Lower lobe of right lung (tissue), 2 donors: ENCODE data around the gene NUP42. TPM values are rescaled to one million over a fixed set of nuclear protein-coding genes. Genes with fewer than 3 reads are reported as not detected.

Experiments used
- ATAC-seq, 2 donors: fragments of 200-7000 bp; cut with Tn5 transposase; one replicate each; pipeline ENCODE4 v1.9.1; 2020 to 2022; ENCODE audit warnings: mild to moderate bottlenecking in 2 of 2, moderate library complexity in 2 of 2
- DNase-seq: peaks from one replicate; pipeline ENCODE4 v3.0.0-alpha.2; 2020
- H3K27ac ChIP-seq: fragments of 200-600 bp; one replicate; pipeline ENCODE4 v1.8.0; 2022
- H3K27me3 ChIP-seq: fragments of 200-600 bp; one replicate; pipeline ENCODE4 v1.8.0; 2022; ENCODE audit warnings: low read depth
- H3K36me3 ChIP-seq: fragments of 200-600 bp; one replicate; pipeline ENCODE4 v1.8.0; 2022; ENCODE audit warnings: mild to moderate bottlenecking
- H3K4me1 ChIP-seq: fragments of 200-600 bp; one replicate; pipeline ENCODE4 v1.8.0; 2022
- H3K4me3 ChIP-seq: fragments of 200-600 bp; one replicate; pipeline ENCODE4 v1.8.0; 2022; ENCODE audit warnings: mild to moderate bottlenecking
- H3K9me3 ChIP-seq: fragments of 200-600 bp; one replicate; pipeline ENCODE4 v1.8.0; 2022
- CTCF ChIP-seq: fragments of 200-600 bp; IDR thresholded peaks from one replicate; pipeline ENCODE4 v1.8.0; 2022; ENCODE audit warnings: antibody characterized with exemption, mild to moderate bottlenecking
- intact Hi-C: fragments of 100-400 bp; cut with DNase I; formaldehyde crosslinking; loops from one replicate; pipeline ENCODE4 v1.11.0; 2022
- total RNA-seq: library from RNA; stranded (reverse); fragmentation: NEBNext Ultra II Directional; extraction: Animal tissue kit (Norgen Biotek cat#: 25700); gene quantifications from one replicate; pipeline ENCODE4 v1.2.1, GENCODE V29; 2021
- donor health status: DM: no; HTN: yes; CAD: no; lungs with severe emphysema.

Gene NUP42
- total RNA-seq, 1 donor from 2014 or later: 32.7 TPM

GRCh38 chr7:23234569-23235296, 52.9 kb downstream of the NUP42 start:
- Histone ChIP-seq H3K27me3 (peaks cover 1% of the 10 kb centered on the region), H3K27ac (no peak overlapping the region), H3K4me1 (no peaks in the 10 kb centered on the region), H3K36me3 (no peaks in the 10 kb centered on the region), H3K4me3 (no peak overlapping the region), H3K9me3 (no peaks in the 10 kb centered on the region)
- DNase-seq (no peak), ATAC-seq (peak in 1 of 2 donors; percentile 46)
- intact Hi-C loops: no loop called here
- no peak for TF ChIP-seq CTCF

- DNase-seq (no peak), ATAC-seq (no peak)
- Histone ChIP-seq H3K4me3 (no peak overlapping the region), H3K36me3 (no peaks in the 10 kb centered on the region), H3K27ac (no peak overlapping the region), H3K9me3 (no peaks in the 10 kb centered on the region), H3K27me3 (peaks cover 6% of the 10 kb centered on the region), H3K4me1 (no peaks in the 10 kb centered on the region)
- intact Hi-C loops: no loop called here
- no peak for TF ChIP-seq CTCF
Observed at GRCh38 chr7:23235813-23236221, 54.0 kb downstream of the NUP42 start.

GRCh38 chr7:23237000-23237399, 55.2 kb downstream of the NUP42 start:
- Histone ChIP-seq H3K36me3 (no peaks in the 10 kb centered on the region), H3K4me3 (no peak overlapping the region), H3K27ac (no peak overlapping the region), H3K9me3 (no peaks in the 10 kb centered on the region), H3K27me3 (peaks cover 6% of the 10 kb centered on the region), H3K4me1 (no peaks in the 10 kb centered on the region)
- no peak for TF ChIP-seq CTCF
- intact Hi-C loops: no loop called here
- no peak for ATAC-seq
- DNase-seq: no peak

GRCh38 chr7:23238983-23239652, 57.3 kb downstream of the NUP42 start:
- Histone ChIP-seq H3K4me1 (no peaks in the 10 kb centered on the region), H3K27me3 (peaks cover 6% of the 10 kb centered on the region), H3K4me3 (no peak overlapping the region), H3K9me3 (no peaks in the 10 kb centered on the region), H3K36me3 (no peaks in the 10 kb centered on the region), H3K27ac (no peak overlapping the region)
- no peak for ATAC-seq
- DNase-seq: no peak
- intact Hi-C loops: no loop called here
- no peak for TF ChIP-seq CTCF

- no peak for ATAC-seq
- no peak for TF ChIP-seq CTCF
- peaks cover 6% of the 10 kb centered on the region for H3K27me3 ChIP-seq
Observed at GRCh38 chr7:23239698-23240097, 57.9 kb downstream of the NUP42 start.

More at GRCh38 chr7:23239698-23240097, 57.9 kb downstream of the NUP42 start:
- intact Hi-C loops: no loop called here
- DNase-seq: no peak
- Histone ChIP-seq H3K27ac (no peak overlapping the region), H3K36me3 (no peaks in the 10 kb centered on the region), H3K9me3 (no peaks in the 10 kb centered on the region), H3K4me1 (no peaks in the 10 kb centered on the region), H3K4me3 (no peak overlapping the region)
